GM12878 (cell line): ENCODE results near the gene KCNIP2.

Experiments used
- CBFB ChIP-seq: IDR thresholded peaks from 2 replicates; pipeline ENCODE4 v1.6.1; 2016; ENCODE audit warnings: antibody characterized with exemption, low read depth
- DPF2 ChIP-seq: fragments of 450-650 bp; IDR thresholded peaks from 2 replicates; pipeline ENCODE4 v1.6.1; 2017; ENCODE audit warnings: mild to moderate bottlenecking
- ELK1 ChIP-seq: IDR thresholded peaks from 2 replicates; pipeline ENCODE4 v1.6.1; 2012; ENCODE audit warnings: low read depth, low read length, improper control_type of control experiment
- KDM1A ChIP-seq: fragments of 200-600 bp; sonication (generic); IDR thresholded peaks from 2 replicates; pipeline ENCODE4 v1.6.1; 2016; ENCODE audit warnings: borderline replicate concordance
- RAD21 ChIP-seq: IDR thresholded peaks from 2 replicates; pipeline ENCODE4 v1.6.1; 2011; ENCODE audit warnings: mild to moderate bottlenecking, low read depth, low read length, moderate library complexity; ENCODE audit not compliant: insufficient read depth
- SMC3 ChIP-seq: IDR thresholded peaks from 2 replicates; pipeline ENCODE4 v1.6.1; 2011; ENCODE audit warnings: low read length, improper control_type of control experiment, borderline replicate concordance
- TF ChIP-seq, protein P1 (sequence below): IDR thresholded peaks from 2 replicates; pipeline ENCODE4 v1.6.1; 2011; ENCODE audit warnings: low read depth, low read length, improper control_type of control experiment, borderline replicate concordance

DNA sequence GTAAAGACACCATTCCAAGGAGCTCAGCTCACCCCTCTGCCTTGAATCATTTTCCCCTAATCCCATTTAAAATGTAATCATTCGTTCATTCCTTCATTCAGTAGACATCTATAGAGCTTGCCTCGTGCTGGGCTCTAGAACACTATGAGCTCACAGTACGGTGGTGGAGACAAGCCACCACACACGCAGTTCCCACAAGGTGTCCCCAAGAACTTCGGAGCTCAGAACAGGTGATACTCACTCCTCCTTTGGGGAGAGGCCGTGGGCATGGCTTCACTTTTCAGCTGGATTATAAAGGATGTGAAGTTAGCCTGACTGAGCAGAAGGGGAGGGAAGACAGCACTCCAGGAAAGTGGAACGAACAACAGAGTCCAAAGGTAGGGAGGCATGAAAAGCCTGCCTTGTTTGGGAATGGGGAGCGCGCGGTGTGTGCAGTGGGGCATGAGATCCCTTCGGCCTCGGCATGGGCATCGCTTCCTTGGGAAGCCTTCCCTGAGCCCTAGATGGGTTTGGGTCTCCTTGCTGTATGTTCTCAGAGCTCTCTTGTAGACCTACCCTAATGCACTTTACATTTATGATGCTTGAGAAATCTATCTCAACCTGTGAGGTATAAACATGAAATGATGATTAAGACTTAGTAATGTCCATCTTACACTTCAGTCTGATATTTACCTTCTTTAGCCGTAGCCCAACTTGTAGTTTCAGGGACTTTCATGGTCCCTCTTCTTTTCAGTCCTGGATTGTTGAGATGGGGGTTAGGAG is 24.5 kb downstream of the KCNIP2 start:
- TF ChIP-seq DPF2 (no peak), SMC3 (no peak), RAD21 (no peak), ELK1 (no peak), CBFB (no peak), KDM1A (no peak)
- TF ChIP-seq, protein P1, sequence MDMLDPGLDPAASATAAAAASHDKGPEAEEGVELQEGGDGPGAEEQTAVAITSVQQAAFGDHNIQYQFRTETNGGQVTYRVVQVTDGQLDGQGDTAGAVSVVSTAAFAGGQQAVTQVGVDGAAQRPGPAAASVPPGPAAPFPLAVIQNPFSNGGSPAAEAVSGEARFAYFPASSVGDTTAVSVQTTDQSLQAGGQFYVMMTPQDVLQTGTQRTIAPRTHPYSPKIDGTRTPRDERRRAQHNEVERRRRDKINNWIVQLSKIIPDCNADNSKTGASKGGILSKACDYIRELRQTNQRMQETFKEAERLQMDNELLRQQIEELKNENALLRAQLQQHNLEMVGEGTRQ = no peak
